Activated CD4-positive, alpha-beta memory T cell treated with anti-CD3 and anti-CD28 coated beads, Interleukin-2, amount 10 ng/mL, durations not matched to agents 7 days and 5 days (primary cell): ENCODE measurements around the gene ERICH2. TPM values are rescaled to one million over a fixed set of nuclear protein-coding genes. Genes with fewer than 3 reads are reported as not detected.
"Not testable (repeated sequence)": the region's sequence is repeated elsewhere in the genome, so short reads cannot be mapped to it uniquely, and the experiment has no call there.

ENCODE experiments used
- CTCF ChIA-PET: fragments of 350-600 bp; sonication (Branson Sonifier 250); formaldehyde crosslinking; loops from one replicate; lab custom pipeline; 2021; ENCODE audit warnings: antibody characterized with exemption, inconsistent platforms; lab: Charles Lee
- POLR2A ChIA-PET: fragments of 350-600 bp; sonication (Branson Sonifier 250); formaldehyde crosslinking; loops from one replicate; lab custom pipeline; 2021; ENCODE audit warnings: antibody characterized with exemption; lab: Charles Lee
- DNase-seq: peaks from one replicate; pipeline ENCODE4 v3.0.0-alpha.2; 2020
- H3K27ac Mint-ChIP-seq: one replicate; pipeline ENCODE4 v1.8.0; 2021; ENCODE audit warnings: mild to moderate bottlenecking, mixed read lengths
- H3K27me3 Mint-ChIP-seq: one replicate; pipeline ENCODE4 v1.8.0; 2021; ENCODE audit warnings: mixed read lengths
- H3K36me3 Mint-ChIP-seq: one replicate; pipeline ENCODE4 v1.8.0; 2021; ENCODE audit warnings: low read depth, mixed read lengths
- H3K4me1 Mint-ChIP-seq: one replicate; pipeline ENCODE4 v1.8.0; 2021; ENCODE audit warnings: mixed read lengths
- H3K4me3 Mint-ChIP-seq: one replicate; pipeline ENCODE4 v1.8.0; 2021; ENCODE audit warnings: mild to moderate bottlenecking, mixed read lengths
- H3K9me3 Mint-ChIP-seq: one replicate; pipeline ENCODE4 v1.8.0; 2021; ENCODE audit warnings: mixed read lengths
- total RNA-seq, 2 experiments: library from RNA; stranded (reverse); gene quantifications; one replicate each; pipeline ENCODE4 v1.2.3, GENCODE V29; 2021

The ERICH2 gene
- total RNA-seq, result not detected

- peak; percentile 50 for DNase-seq
- H3K27me3 Mint-ChIP-seq, result peaks cover 36% of the 10 kb centered on the region
These were observed at the start of gene ERICH2 for GRCh38 chr2:170770008-170770605. Gene ERICH2 (plus strand): TSS chr2:170770378. CDS start chr2:170770682, 304 bp downstream.

GRCh38 chr2:170721678-170722077, 48.5 kb upstream of the ERICH2 start:
- POLR2A ChIA-PET, result no interaction called here
- no peak overlapping the region for H3K27ac Mint-ChIP-seq
- H3K27me3 Mint-ChIP-seq, result peaks cover 44% of the 10 kb centered on the region
- no peaks in the 10 kb centered on the region for H3K36me3 Mint-ChIP-seq
- CTCF ChIA-PET, result interaction anchor here (0.6 kb wide), 1 partner anchor 1269 kb away, joined by 6 read pairs; no protein-coding TSS in a partner anchor
- H3K9me3 Mint-ChIP-seq, result no peaks in the 10 kb centered on the region
- DNase-seq, result no peak
- H3K4me3 Mint-ChIP-seq, result no peak overlapping the region
- H3K4me1 Mint-ChIP-seq, result peaks cover 7% of the 10 kb centered on the region

More at GRCh38 chr2:170770008-170770605, at the start of gene ERICH2:
- H3K4me3 Mint-ChIP-seq, result peak within 1 kb of the TSS; percentile 74
- H3K36me3 Mint-ChIP-seq, result no peaks in the 10 kb centered on the region
- ChIA-PET CTCF (interaction anchor here (0.6 to 1.2 kb wide), 7 partner anchors 9 to 409 kb away, joined by 3 to 4 read pairs (median 3); partner anchors contain the start of gene GAD1), POLR2A (no interaction called here)
- no peaks in the 10 kb centered on the region for H3K9me3 Mint-ChIP-seq
- peaks cover 13% of the 10 kb centered on the region for H3K4me1 Mint-ChIP-seq
- no peak within 1 kb of the TSS for H3K27ac Mint-ChIP-seq

DNA sequence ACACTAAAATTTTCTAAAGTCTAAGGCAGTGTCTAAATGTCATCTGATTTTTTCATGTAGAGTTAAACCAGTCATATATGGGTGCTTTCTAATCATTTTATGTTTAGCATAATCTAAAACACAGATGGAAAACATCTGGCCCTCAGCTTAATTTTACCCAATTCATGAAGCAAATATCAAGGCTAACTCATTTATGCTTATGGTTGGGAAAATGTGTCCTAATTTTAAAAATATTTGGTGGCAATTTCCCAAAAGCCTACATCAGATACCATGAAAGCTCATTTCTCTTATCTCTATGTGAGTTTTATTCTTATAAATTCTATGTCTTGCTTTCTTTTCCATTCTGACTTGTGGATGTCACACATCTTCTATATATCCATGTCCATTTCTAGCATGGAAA, 47.9 kb upstream of the ERICH2 start:
- CTCF ChIA-PET, result interaction anchor here (0.6 to 0.7 kb wide), 2 partner anchors 27 to 1270 kb away, joined by 4 to 6 read pairs; no protein-coding TSS in a partner anchor
- no peak for DNase-seq
- H3K36me3 Mint-ChIP-seq, result no peaks in the 10 kb centered on the region
- POLR2A ChIA-PET, result no interaction called here
- peaks cover 40% of the 10 kb centered on the region for H3K27me3 Mint-ChIP-seq
- H3K9me3 Mint-ChIP-seq, result no peaks in the 10 kb centered on the region
- H3K4me1 Mint-ChIP-seq, result peaks cover 6% of the 10 kb centered on the region
- H3K4me3 Mint-ChIP-seq, result no peak overlapping the region
- H3K27ac Mint-ChIP-seq, result no peak overlapping the region

- POLR2A ChIA-PET, result no interaction called here
- Mint-ChIP-seq H3K9me3 (no peaks in the 10 kb centered on the region), H3K36me3 (no peaks in the 10 kb centered on the region), H3K27ac (no peak overlapping the region), H3K4me1 (no peaks in the 10 kb centered on the region), H3K27me3 (peaks cover 35% of the 10 kb centered on the region), H3K4me3 (no peak overlapping the region)
- CTCF ChIA-PET, result no interaction called here
- no peak for DNase-seq
These were observed 46.7 kb upstream of the ERICH2 start for GRCh38 chr2:170723446-170723958.

DNA sequence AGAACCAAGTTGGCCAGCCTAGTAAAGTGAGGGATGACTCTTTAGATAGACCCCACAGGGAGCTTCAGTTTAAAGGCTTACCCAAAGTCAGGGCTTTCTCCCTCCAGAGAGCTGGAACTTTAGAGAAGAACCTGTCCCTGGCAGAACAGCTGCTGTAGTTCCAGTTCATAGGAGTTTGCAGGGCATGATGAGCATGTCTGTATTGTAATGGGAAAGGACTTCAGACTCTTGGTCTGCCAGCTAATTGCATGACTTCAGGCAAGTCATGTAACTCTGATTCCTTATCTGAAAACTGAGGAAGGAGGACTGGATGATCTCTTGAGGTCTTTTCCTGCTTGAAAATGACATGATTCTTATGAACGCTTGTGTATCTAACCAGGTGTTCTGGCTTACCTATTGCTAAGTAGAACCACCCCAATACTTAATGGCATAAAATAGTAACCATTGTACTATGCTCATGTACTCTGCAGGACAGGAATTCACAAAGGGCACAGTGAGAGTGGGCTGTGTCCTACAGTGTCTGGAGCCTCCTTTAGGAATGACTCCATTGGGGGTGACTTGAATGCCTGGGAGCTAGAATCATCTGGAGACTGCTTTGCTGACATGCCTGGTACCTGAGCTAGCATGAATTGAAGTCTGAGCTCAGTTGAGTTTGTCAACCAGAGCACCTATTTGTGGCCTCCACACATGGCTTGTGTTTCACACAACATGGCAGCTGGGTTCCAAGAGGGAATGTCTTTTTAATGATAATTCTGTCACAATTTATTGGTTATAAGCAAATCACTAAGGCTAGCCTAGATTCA, 36.2 kb upstream of the ERICH2 start:
- H3K4me1 Mint-ChIP-seq, result no peaks in the 10 kb centered on the region
- no peak for DNase-seq
- no peaks in the 10 kb centered on the region for H3K9me3 Mint-ChIP-seq
- CTCF ChIA-PET, result no interaction called here
- POLR2A ChIA-PET, result no interaction called here
- H3K27ac Mint-ChIP-seq, result no peak overlapping the region
- no peak overlapping the region for H3K4me3 Mint-ChIP-seq
- H3K36me3 Mint-ChIP-seq, result no peaks in the 10 kb centered on the region
- H3K27me3 Mint-ChIP-seq, result peaks cover 18% of the 10 kb centered on the region

- CTCF ChIA-PET, H3K4me1 Mint-ChIP-seq, H3K36me3 Mint-ChIP-seq, POLR2A ChIA-PET, DNase-seq, H3K27ac Mint-ChIP-seq, H3K4me3 Mint-ChIP-seq, H3K9me3 Mint-ChIP-seq: not testable (repeated sequence)
- H3K27me3 Mint-ChIP-seq, result peaks cover 20% of the 10 kb centered on the region
These were observed 35.6 kb upstream of the ERICH2 start for GRCh38 chr2:170734601-170735000.

DNA sequence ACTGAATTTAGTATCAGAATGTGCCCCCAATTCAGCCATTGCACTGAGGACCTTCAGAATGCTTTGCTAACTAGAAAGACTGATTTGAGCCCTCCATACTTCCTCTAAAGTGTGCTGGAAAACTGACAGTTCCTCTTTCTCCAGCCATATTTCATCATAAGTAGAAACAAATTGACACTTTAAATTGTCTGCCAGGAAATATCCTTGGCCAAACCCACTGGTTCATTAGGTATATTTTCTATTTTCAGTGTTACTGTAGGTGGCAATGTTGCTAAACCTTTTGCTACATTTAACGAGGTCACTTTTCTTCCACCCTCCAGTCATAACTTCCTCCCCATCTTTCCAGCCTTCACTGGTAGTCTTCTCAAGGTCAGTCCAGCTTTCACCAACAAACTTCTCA, 33.5 kb upstream of the ERICH2 start:
- Mint-ChIP-seq H3K36me3 (no peaks in the 10 kb centered on the region), H3K4me3 (no peak overlapping the region), H3K4me1 (no peaks in the 10 kb centered on the region), H3K27me3 (peaks cover 16% of the 10 kb centered on the region), H3K27ac (no peak overlapping the region), H3K9me3 (no peaks in the 10 kb centered on the region)
- ChIA-PET POLR2A (no interaction called here), CTCF (no interaction called here)
- DNase-seq, result no peak

DNA sequence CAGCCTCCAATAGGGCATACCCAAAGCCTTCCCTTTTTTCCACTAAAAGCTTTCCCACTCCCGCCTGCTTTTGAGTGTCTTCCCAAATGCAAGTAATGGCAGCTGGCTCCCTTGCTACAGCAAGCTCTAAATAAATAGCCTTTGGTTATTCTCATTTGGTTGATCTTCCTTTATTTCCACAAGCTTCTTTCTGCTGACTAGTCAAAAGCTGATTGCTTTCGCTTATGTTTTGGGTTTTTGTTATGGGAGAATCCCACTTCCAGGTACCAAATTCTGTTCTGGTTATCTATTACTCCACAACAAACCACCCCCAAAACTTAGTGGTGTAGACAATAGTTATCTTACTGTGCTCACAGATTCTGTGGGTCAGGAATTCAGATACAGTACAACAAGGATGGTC, 32.8 kb upstream of the ERICH2 start:
- no peak for DNase-seq
- H3K36me3 Mint-ChIP-seq, result no peaks in the 10 kb centered on the region
- H3K9me3 Mint-ChIP-seq, result no peaks in the 10 kb centered on the region
- H3K27ac Mint-ChIP-seq, result no peak overlapping the region
- ChIA-PET CTCF (no interaction called here), POLR2A (no interaction called here)
- H3K27me3 Mint-ChIP-seq, result peaks cover 16% of the 10 kb centered on the region
- no peaks in the 10 kb centered on the region for H3K4me1 Mint-ChIP-seq
- no peak overlapping the region for H3K4me3 Mint-ChIP-seq

DNA sequence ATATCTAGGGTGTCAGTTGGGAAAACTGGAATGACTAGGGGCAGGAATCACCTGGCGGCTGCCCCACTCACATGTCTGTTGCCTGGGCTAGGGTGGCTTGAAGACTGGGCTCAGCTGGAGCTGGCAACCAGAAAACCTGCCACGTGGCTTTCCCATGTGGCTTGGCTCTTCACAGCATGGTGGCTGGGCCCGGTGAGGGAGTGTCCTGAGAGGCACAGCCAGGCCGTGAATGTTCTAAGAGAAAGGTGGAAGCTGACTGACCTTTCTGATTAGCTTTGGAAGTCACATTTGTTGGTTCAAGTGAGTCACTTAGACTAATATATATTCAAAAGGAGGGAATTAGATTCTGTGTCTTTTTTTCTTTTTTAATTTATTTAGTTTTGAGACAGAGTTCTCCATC, 32.4 kb upstream of the ERICH2 start:
- no peaks in the 10 kb centered on the region for H3K36me3 Mint-ChIP-seq
- ChIA-PET CTCF (no interaction called here), POLR2A (no interaction called here)
- H3K27me3 Mint-ChIP-seq, result peaks cover 16% of the 10 kb centered on the region
- DNase-seq, result no peak
- no peak overlapping the region for H3K4me3 Mint-ChIP-seq
- no peak overlapping the region for H3K27ac Mint-ChIP-seq
- H3K4me1 Mint-ChIP-seq, result no peaks in the 10 kb centered on the region
- H3K9me3 Mint-ChIP-seq, result no peaks in the 10 kb centered on the region

GRCh38 chr2:170739048-170739447, 31.1 kb upstream of the ERICH2 start:
- Mint-ChIP-seq H3K9me3 (no peaks in the 10 kb centered on the region), H3K27ac (no peak overlapping the region), H3K27me3 (peaks cover 15% of the 10 kb centered on the region), H3K4me3 (no peak overlapping the region), H3K4me1 (no peaks in the 10 kb centered on the region), H3K36me3 (no peaks in the 10 kb centered on the region)
- CTCF ChIA-PET, result interaction anchor here (1.1 to 1.6 kb wide), 2 partner anchors 74 to 330 kb away, joined by 3 to 5 read pairs; no protein-coding TSS in a partner anchor
- DNase-seq, result no peak
- POLR2A ChIA-PET, result no interaction called here

GRCh38 chr2:170739507-170740046, 30.6 kb upstream of the ERICH2 start:
- CTCF ChIA-PET, result interaction anchor here (1.1 to 1.6 kb wide), 2 partner anchors 74 to 331 kb away, joined by 3 to 5 read pairs; no protein-coding TSS in a partner anchor
- no peak overlapping the region for H3K4me3 Mint-ChIP-seq
- no peaks in the 10 kb centered on the region for H3K36me3 Mint-ChIP-seq
- DNase-seq, result no peak
- no peaks in the 10 kb centered on the region for H3K9me3 Mint-ChIP-seq
- no peak overlapping the region for H3K27ac Mint-ChIP-seq
- H3K27me3 Mint-ChIP-seq, result peaks cover 21% of the 10 kb centered on the region
- H3K4me1 Mint-ChIP-seq, result no peaks in the 10 kb centered on the region
- POLR2A ChIA-PET, result no interaction called here

- CTCF ChIA-PET, result no interaction called here
- POLR2A ChIA-PET, result no interaction called here
- no peak overlapping the region for H3K27ac Mint-ChIP-seq
These were observed 29.5 kb upstream of the ERICH2 start for GRCh38 chr2:170740660-170741059.

DNA sequence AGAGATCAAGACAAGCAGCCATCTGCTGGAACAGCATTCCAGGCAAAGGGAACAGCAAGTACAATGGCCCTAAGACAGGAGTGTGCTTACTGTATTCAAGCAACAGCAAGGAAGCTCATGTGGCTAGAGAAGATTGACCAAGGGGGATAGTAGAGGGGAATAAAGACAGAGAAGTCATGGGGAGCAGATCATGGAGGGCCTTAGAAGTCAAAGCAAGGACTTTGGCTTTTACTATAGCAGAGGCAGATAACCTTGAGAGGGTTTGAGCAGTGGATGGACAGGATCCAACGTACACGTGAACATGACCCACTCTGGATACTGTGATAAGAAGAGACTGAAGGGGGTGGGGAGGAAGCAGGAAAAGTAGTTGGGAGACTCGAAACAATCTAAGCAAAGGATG, 28.2 kb upstream of the ERICH2 start:
- H3K4me1 Mint-ChIP-seq, result no peaks in the 10 kb centered on the region
- H3K36me3 Mint-ChIP-seq, result no peaks in the 10 kb centered on the region
- CTCF ChIA-PET, result no interaction called here
- POLR2A ChIA-PET, result no interaction called here
- H3K27me3 Mint-ChIP-seq, result peaks cover 24% of the 10 kb centered on the region
- H3K9me3 Mint-ChIP-seq, result no peaks in the 10 kb centered on the region
- H3K27ac Mint-ChIP-seq, result no peak overlapping the region
- DNase-seq, result no peak
- H3K4me3 Mint-ChIP-seq, result no peak overlapping the region

More at GRCh38 chr2:170740660-170741059, 29.5 kb upstream of the ERICH2 start:
- Mint-ChIP-seq H3K4me3 (no peak overlapping the region), H3K4me1 (no peaks in the 10 kb centered on the region), H3K27me3 (peaks cover 27% of the 10 kb centered on the region), H3K9me3 (no peaks in the 10 kb centered on the region), H3K36me3 (no peaks in the 10 kb centered on the region)
- DNase-seq, result no peak
